Measurements from ENCODE around the gene IDI1. TPM values are rescaled to one million over a fixed set of nuclear protein-coding genes. Genes with fewer than 3 reads are reported as not detected.

Gene IDI1
- total RNA-seq, 1 experiment from 2014 or later = 44.7 TPM

GRCh38 chr10:1084011-1084950 is 35.4 kb upstream of the IDI1 start:
- Histone ChIP-seq H4K20me1 (ENCODE audit: control insufficient read depth, insufficient read depth, insufficient read length) (no peaks in the 10 kb centered on the region), H3K4ac (ENCODE audit: low read depth, low read length) (no peak overlapping the region), H4K91ac (ENCODE audit: insufficient read length, low read depth, low read length) (no peak overlapping the region), H3K9me3 (ENCODE audit: control insufficient read depth, low read depth, low read length) (no peaks in the 10 kb centered on the region), H3K23me2 (ENCODE audit: insufficient read length, low read depth, low read length, poor library complexity, severe bottlenecking) (no peaks in the 10 kb centered on the region), H3K79me1 (ENCODE audit: insufficient read depth, low read depth, low read length, poor library complexity, severe bottlenecking) (no peaks in the 10 kb centered on the region), H3K4me1 (ENCODE audit: insufficient read depth, low read length) (no peaks in the 10 kb centered on the region), H2BK20ac (ENCODE audit: low read depth, low read length, poor library complexity, severe bottlenecking) (no peak overlapping the region), H3K56ac (ENCODE audit: insufficient read length, low read depth, low read length) (no peak overlapping the region), H2BK12ac (ENCODE audit: insufficient read length, low read depth, low read length) (no peak overlapping the region), H3K4me2 (ENCODE audit: insufficient read depth, insufficient read length, low read length) (no peak overlapping the region), H3K27me3 (ENCODE audit: insufficient read depth, low read length) (no peaks in the 10 kb centered on the region), H3K9ac (ENCODE audit: extremely low read depth, insufficient read length, low read length) (no peak overlapping the region), H2AK5ac (ENCODE audit: insufficient read length, low read length) (no peak overlapping the region), H3K27ac (ENCODE audit: insufficient read length, low read depth, low read length) (no peak overlapping the region), H3K23ac (ENCODE audit: insufficient read length, low read depth, low read length) (no peak overlapping the region), H3K14ac (ENCODE audit: insufficient read depth, low read length) (no peak overlapping the region), H3T11ph (ENCODE audit: low read length) (no peak overlapping the region), H4K5ac (ENCODE audit: insufficient read length, low read depth, low read length) (no peak overlapping the region), H4K8ac (replicated peaks; ENCODE audit: insufficient read length, low read depth, low read length) (no peak overlapping the region), H2BK15ac (ENCODE audit: low read depth, low read length) (no peak overlapping the region), H3K18ac (ENCODE audit: insufficient read length, low read depth, low read length) (no peak overlapping the region), H2BK120ac (ENCODE audit: low read depth, low read length, poor library complexity, severe bottlenecking) (no peak overlapping the region), H2BK5ac (ENCODE audit: insufficient read length, low read length) (no peak overlapping the region), H2AFZ (ENCODE audit: low read length) (no peak overlapping the region), H3K79me2 (ENCODE audit: insufficient read depth, low read length) (no peaks in the 10 kb centered on the region)
- no peak overlapping the region for H3K4me3 Mint-ChIP-seq
- no peaks in the 10 kb centered on the region for H3K4me1 Mint-ChIP-seq
- peaks cover 15 to 64% (median 44%) of the 10 kb centered on the region in 3 experiments; a peak in 6 of 7 replicates for H3K36me3 Mint-ChIP-seq (ENCODE audit: insufficient read depth in 1 of 3, low read depth in 3 of 3)
- TF ChIP-seq CTCF (conservative IDR thresholded peaks at IDR 0.05) = no peak
- H3K27me3 Mint-ChIP-seq (ENCODE audit: low read depth) = no peaks in the 10 kb centered on the region
- no peak for DNase-seq
- no peak overlapping the region for H3K27ac Mint-ChIP-seq
- no peaks in the 10 kb centered on the region; a peak in 1 of 5 replicates for H3K9me3 Mint-ChIP-seq
- no CpG with 5 or more reads among the region's 28 CpGs for WGBS (ENCODE audit: extremely low coverage, insufficient read length, low lambda C conversion rate)

All from H9 (cell line).